K562 (cell line): ENCODE results near the gene CSF1. TPM values are rescaled to one million over a fixed set of nuclear protein-coding genes. Genes with fewer than 3 reads are reported as not detected.

Experiments
- DPF2 ChIP-seq: fragments of 450-650 bp; IDR thresholded peaks from 2 replicates; pipeline ENCODE4 v1.6.1; 2016
- HNRNPUL1 ChIP-seq: fragments of 200-400 bp; formaldehyde crosslinking; IDR thresholded peaks from 2 replicates; pipeline ENCODE4 v1.6.1; 2017; ENCODE audit warnings: low read length
- RFX7 ChIP-seq: fragments of 250-450 bp; sonication (Bioruptor Pico); IDR thresholded peaks from 2 replicates; pipeline ENCODE4 v1.5.1; 2021; ENCODE audit warnings: mild to moderate bottlenecking
- SMAD3 ChIP-seq: fragments of 450-650 bp; formaldehyde crosslinking; conservative IDR thresholded peaks from 2 replicates; pipeline ENCODE4 v1.4.0; 2020; ENCODE audit warnings: mild to moderate bottlenecking
- TAL1 ChIP-seq: fragments of 450-650 bp; IDR thresholded peaks from 2 replicates; pipeline ENCODE4 v1.6.1; 2016; ENCODE audit warnings: mild to moderate bottlenecking
- TEAD4 ChIP-seq, 2 experiments: sonication (generic) in 1 of 2; formaldehyde crosslinking in 1 of 2; IDR thresholded peaks; 2 replicates each; pipeline versions ENCODE4 v1.6.1 to v1.8.0; 2012 to 2022; ENCODE audit warnings: borderline replicate concordance in 1 of 2, inconsistent platforms in 1 of 2, low read length in 1 of 2, mild to moderate bottlenecking in 1 of 2, missing genetic modification reagents in 1 of 2
- ZBTB7A ChIP-seq: IDR thresholded peaks from 2 replicates; pipeline ENCODE4 v1.6.1; 2011; ENCODE audit warnings: low read depth, mild to moderate bottlenecking, low read length, moderate library complexity, borderline replicate concordance; ENCODE audit not compliant: control insufficient read depth
- ZKSCAN1 ChIP-seq: fragments of 150-350 bp; IDR thresholded peaks from 2 replicates; pipeline ENCODE4 v1.6.1; 2016; ENCODE audit warnings: low read depth, low read length
- polyA plus RNA-seq, 8 experiments: library from polyadenylated mRNA; depleted of rRNA in 4 of 8; stranded (reverse) in 5 of 8; unstranded in 3 of 8; fragments of >200 nt; fragmentation: Nextera tagmentation in 2 of 8; fragmentation: Illumina TruSeq in 1 of 8; extraction: Ambion mirVana in 2 of 8; extraction: Trizol in 1 of 8; gene quantifications; 2 replicates each; pipeline versions ENCODE4 v1.2.1 to v1.2.3, GENCODE V29; 2011 to 2014; ENCODE audit warnings: inconsistent platforms in 1 of 8, missing spikeins in 1 of 8
- total RNA-seq, 7 experiments: library from RNA; depleted of rRNA in 6 of 7; stranded (reverse); fragments of >200 nt in 6 of 7; fragmentation: Illumina TruSeq in 2 of 7; extraction: Trizol in 2 of 7; gene quantifications; 2 replicates each; pipeline versions ENCODE4 v1.2.1 to v1.2.3, GENCODE V29; 2011 to 2021; ENCODE audit warnings: low replicate concordance in 1 of 7
- TF ChIP-seq, protein P1 (sequence below): fragments of 250-450 bp; sonication (Bioruptor Pico); IDR thresholded peaks from 2 replicates; pipeline ENCODE4 v1.4.0; 2020
- TF ChIP-seq, protein P2 (sequence below): sonication (generic); formaldehyde crosslinking; IDR thresholded peaks from 2 replicates; pipeline ENCODE4 v1.8.1; 2023; ENCODE audit warnings: mild to moderate bottlenecking, missing genetic modification reagents
- TF ChIP-seq, protein P3 (sequence below), 3 experiments: fragments of 200-800 bp in 1 of 3; sonication (Bioruptor generic) in 1 of 3; sonication (generic) in 1 of 3; formaldehyde crosslinking in 1 of 3; IDR thresholded peaks; 2 replicates each; pipeline versions ENCODE4 v1.6.1 to v1.8.0; 2016 to 2022; ENCODE audit warnings: mild to moderate bottlenecking in 2 of 3, missing compliant biosample characterization in 2 of 3, missing genetic modification characterization in 2 of 3, missing genetic modification reagents in 1 of 3
- TF ChIP-seq, protein P4 (sequence below): conservative IDR thresholded peaks from 2 replicates; pipeline ENCODE4 v1.6.1; 2011; ENCODE audit warnings: low read depth, mild to moderate bottlenecking, low read length; ENCODE audit not compliant: control insufficient read depth

Gene CSF1
- total and polyA plus RNA-seq, 9 of the 15 experiments (the other 6 are each of a cell fraction or from before 2014, with no cell fraction given) = 0.18 to 11.8 (median 2.8) TPM

DNA sequence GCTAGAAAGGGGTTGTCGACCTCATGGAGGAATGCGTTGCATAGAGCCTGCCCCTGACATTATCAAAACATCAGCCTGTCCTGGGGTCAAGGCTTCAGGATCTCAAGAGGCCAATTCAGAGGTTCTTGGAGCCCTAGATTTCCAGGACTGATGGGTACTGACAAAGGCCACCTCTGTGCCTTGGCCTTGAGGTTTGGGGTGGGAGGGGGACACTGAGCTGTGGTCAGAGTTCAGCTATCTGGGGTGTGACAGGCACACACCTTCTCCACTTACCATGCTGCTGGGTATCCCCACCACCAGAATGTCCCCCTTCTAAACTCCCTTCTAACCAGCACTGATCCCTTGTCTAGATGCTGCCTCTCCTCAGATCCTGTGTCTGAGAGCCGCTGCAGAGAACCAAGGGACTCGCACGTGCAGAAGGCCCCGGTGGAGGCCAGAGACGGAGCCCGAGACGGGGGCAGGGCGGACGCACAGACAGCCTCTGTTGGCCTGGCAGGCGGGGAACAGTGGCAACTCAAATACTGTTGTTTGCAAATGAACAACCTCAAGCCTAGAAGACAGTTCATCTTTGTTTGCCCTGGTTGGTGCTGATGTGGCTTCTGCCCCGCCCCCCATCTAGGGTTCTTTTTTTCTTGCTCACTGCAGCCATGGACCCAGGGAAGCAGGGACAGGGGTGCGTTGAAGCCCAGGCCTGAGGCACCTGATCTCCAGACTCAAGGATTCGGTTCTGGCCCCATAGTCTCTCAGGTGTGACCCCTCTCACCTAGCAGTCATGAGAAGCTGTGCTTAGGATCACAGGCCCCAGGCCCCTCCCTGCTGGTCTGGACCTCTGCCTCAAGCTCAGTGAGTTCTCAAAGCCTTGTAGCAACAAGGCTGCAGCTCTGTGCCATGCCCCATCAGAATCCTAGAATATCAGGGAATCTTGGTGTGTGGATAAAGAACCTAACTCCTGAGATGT lies 28.1 kb upstream of the CSF1 start (continued):
- TF ChIP-seq, protein P1, sequence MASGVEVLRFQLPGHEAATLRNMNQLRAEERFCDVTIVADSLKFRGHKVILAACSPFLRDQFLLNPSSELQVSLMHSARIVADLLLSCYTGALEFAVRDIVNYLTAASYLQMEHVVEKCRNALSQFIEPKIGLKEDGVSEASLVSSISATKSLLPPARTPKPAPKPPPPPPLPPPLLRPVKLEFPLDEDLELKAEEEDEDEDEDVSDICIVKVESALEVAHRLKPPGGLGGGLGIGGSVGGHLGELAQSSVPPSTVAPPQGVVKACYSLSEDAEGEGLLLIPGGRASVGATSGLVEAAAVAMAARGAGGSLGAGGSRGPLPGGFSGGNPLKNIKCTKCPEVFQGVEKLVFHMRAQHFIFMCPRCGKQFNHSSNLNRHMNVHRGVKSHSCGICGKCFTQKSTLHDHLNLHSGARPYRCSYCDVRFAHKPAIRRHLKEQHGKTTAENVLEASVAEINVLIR (CRISPR knock-in tag) = no peak
- TF ChIP-seq, protein P2, sequence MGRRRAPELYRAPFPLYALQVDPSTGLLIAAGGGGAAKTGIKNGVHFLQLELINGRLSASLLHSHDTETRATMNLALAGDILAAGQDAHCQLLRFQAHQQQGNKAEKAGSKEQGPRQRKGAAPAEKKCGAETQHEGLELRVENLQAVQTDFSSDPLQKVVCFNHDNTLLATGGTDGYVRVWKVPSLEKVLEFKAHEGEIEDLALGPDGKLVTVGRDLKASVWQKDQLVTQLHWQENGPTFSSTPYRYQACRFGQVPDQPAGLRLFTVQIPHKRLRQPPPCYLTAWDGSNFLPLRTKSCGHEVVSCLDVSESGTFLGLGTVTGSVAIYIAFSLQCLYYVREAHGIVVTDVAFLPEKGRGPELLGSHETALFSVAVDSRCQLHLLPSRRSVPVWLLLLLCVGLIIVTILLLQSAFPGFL (CRISPR knock-in tag) = no peak
- peak; percentile 78 for TF ChIP-seq TEAD4 (IDR thresholded peaks at IDR 0.05; ENCODE audit: low read length)
- TF ChIP-seq TEAD4 (CRISPR knock-in tag; IDR thresholded peaks at IDR 0.05; ENCODE audit: borderline replicate concordance) = no peak
- TF ChIP-seq, protein P3, sequence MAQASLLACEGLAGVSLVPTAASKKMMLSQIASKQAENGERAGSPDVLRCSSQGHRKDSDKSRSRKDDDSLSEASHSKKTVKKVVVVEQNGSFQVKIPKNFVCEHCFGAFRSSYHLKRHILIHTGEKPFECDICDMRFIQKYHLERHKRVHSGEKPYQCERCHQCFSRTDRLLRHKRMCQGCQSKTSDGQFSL (CRISPR knock-in tag; IDR thresholded peaks at IDR 0.05) = no peak
- TF ChIP-seq, protein P3 (tag; IDR thresholded peaks at IDR 0.05) = no peak
- peak; percentile 51; the same call in 1 of the 2 replicates for TF ChIP-seq TAL1
- TF ChIP-seq HNRNPUL1 = no peak
- no peak for TF ChIP-seq RFX7
- TF ChIP-seq ZBTB7A = peak; percentile 47; the same call in 1 of the 2 replicates
- TF ChIP-seq DPF2 = peak; percentile 26; the same call in 1 of the 2 replicates
- no peak for TF ChIP-seq SMAD3 (CRISPR knock-in tag)
- no peak for TF ChIP-seq ZKSCAN1
- TF ChIP-seq, protein P4, sequence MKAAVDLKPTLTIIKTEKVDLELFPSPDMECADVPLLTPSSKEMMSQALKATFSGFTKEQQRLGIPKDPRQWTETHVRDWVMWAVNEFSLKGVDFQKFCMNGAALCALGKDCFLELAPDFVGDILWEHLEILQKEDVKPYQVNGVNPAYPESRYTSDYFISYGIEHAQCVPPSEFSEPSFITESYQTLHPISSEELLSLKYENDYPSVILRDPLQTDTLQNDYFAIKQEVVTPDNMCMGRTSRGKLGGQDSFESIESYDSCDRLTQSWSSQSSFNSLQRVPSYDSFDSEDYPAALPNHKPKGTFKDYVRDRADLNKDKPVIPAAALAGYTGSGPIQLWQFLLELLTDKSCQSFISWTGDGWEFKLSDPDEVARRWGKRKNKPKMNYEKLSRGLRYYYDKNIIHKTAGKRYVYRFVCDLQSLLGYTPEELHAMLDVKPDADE = no peak
